Endothelial cell of umbilical vein (primary cell): ENCODE data around the gene SLC66A2. TPM values are rescaled to one million over a fixed set of nuclear protein-coding genes. Genes with fewer than 3 reads are reported as not detected.

Source experiments
- BruUV-seq: library from RNA; stranded (reverse); fragments of 400-500 nt; replicated peaks from 2 replicates; lab custom pipeline; 2021; lab: Mats Ljungman, UMichigan
- CTCF ChIA-PET: fragments of 300-600, 350-600 bp; sonication (Branson Sonifier 250); formaldehyde crosslinking; loops from one replicate; lab custom pipeline; 2021; ENCODE audit warnings: antibody characterized with exemption, inconsistent platforms; lab: Charles Lee
- POLR2A ChIA-PET: fragments of 300-600, 350-600 bp; sonication (Branson Sonifier 250); formaldehyde crosslinking; loops from one replicate; lab custom pipeline; 2021; ENCODE audit warnings: antibody characterized with exemption, inconsistent platforms; lab: Charles Lee
- DNase-seq: peaks from one replicate; pipeline ENCODE4 v3.0.0-alpha.2; 2011; ENCODE audit warnings: low read depth, low spot score
- FAIRE-seq: peaks from 2 replicates; lab custom pipeline; 2011; peaks lifted over from hg19 to GRCh38; lab: Jason Lieb, UNC
- H2AFZ ChIP-seq: 2 replicates; pipeline ENCODE4 v1.6.0; 2012; ENCODE audit warnings: low read depth, low read length, control low read depth, inconsistent platforms
- H3K27ac ChIP-seq: 2 replicates; pipeline ENCODE4 v1.5.1; 2011; ENCODE audit warnings: low read depth, mild to moderate bottlenecking, control low read depth, low read length, moderate library complexity; ENCODE audit not compliant: insufficient read depth
- H3K27me3 ChIP-seq, 2 experiments: 2 replicates each; pipeline versions ENCODE4 v1.6.0 to v1.6.1; 2011; ENCODE audit warnings: low read length in 2 of 2, mixed read lengths in 1 of 2; ENCODE audit not compliant: control insufficient read depth in 2 of 2, insufficient read depth in 2 of 2
- H3K36me3 ChIP-seq, 2 experiments: 2 replicates in 1 of 2; 3 replicates in 1 of 2; pipeline ENCODE4 v1.5.1; 2011; ENCODE audit warnings: low read length in 2 of 2, mild to moderate bottlenecking in 1 of 2, moderate library complexity in 1 of 2; ENCODE audit not compliant: control insufficient read depth in 2 of 2, insufficient read depth in 2 of 2; ENCODE audit errors: extremely low read depth in 1 of 2
- H3K4me1 ChIP-seq: 3 replicates; pipeline ENCODE4 v1.5.1; 2011; ENCODE audit warnings: mild to moderate bottlenecking, low read length; ENCODE audit not compliant: control insufficient read depth, insufficient read depth; ENCODE audit errors: extremely low read depth
- H3K4me2 ChIP-seq: 2 replicates; pipeline ENCODE4 v1.6.1; 2011; ENCODE audit warnings: low read length, control low read depth, mixed read lengths; ENCODE audit not compliant: insufficient read depth
- H3K4me3 ChIP-seq, 3 experiments: fragments of 200-600 bp in 1 of 3; sonication (generic), shearing (Covaris generic) in 1 of 3; replicated peaks in 1 of 3; 2 replicates each; pipeline ENCODE4 v1.5.1; 2011 to 2016; ENCODE audit warnings: control low read depth in 3 of 3, low read length in 3 of 3, mild to moderate bottlenecking in 2 of 3, inconsistent platforms in 1 of 3, low read depth in 1 of 3, moderate library complexity in 1 of 3; ENCODE audit not compliant: insufficient read depth in 1 of 3
- H3K79me2 ChIP-seq: 2 replicates; pipeline ENCODE4 v1.6.0; 2012; ENCODE audit warnings: low read length, inconsistent platforms; ENCODE audit not compliant: control insufficient read depth, insufficient read depth
- H3K9ac ChIP-seq: replicated peaks from 2 replicates; pipeline ENCODE3; 2011; ENCODE audit warnings: low read length, control low read depth; ENCODE audit not compliant: insufficient read depth; ENCODE audit errors: extremely low read depth
- H3K9me1 ChIP-seq: replicated peaks from 3 replicates; pipeline ENCODE4 v1.6.0; 2011; ENCODE audit warnings: mild to moderate bottlenecking, low read length; ENCODE audit not compliant: control insufficient read depth, insufficient read depth; ENCODE audit errors: extremely low read depth
- H3K9me3 ChIP-seq: replicated peaks from 2 replicates; pipeline ENCODE4 v1.5.1; 2012; ENCODE audit warnings: low read length, inconsistent platforms; ENCODE audit not compliant: control insufficient read depth, insufficient read depth
- H4K20me1 ChIP-seq: replicated peaks from 2 replicates; pipeline ENCODE3; 2011; ENCODE audit warnings: mild to moderate bottlenecking, low read length; ENCODE audit not compliant: control insufficient read depth, insufficient read depth; ENCODE audit errors: extremely low read depth
- CTCF ChIP-seq, 2 donors: IDR thresholded peaks; 1 replicate in 1 of 2; 2 replicates in 1 of 2; pipeline ENCODE4 v1.5.1; 2011; ENCODE audit warnings: low read length in 2 of 2, mild to moderate bottlenecking in 2 of 2, moderate library complexity in 2 of 2, control low read depth in 1 of 2, inconsistent platforms in 1 of 2, low read depth in 1 of 2; ENCODE audit not compliant: insufficient read depth in 1 of 2; ENCODE audit errors: extremely low read depth in 1 of 2
- EZH2 ChIP-seq: IDR thresholded peaks from 2 replicates; pipeline ENCODE4 v1.6.1; 2012; ENCODE audit warnings: borderline replicate concordance, low read depth, mild to moderate bottlenecking, moderate library complexity, low read length, inconsistent platforms; ENCODE audit not compliant: severe bottlenecking
- FOS ChIP-seq: IDR thresholded peaks from 2 replicates; pipeline ENCODE4 v1.6.1; 2011; ENCODE audit warnings: mild to moderate bottlenecking, low read length, moderate library complexity, borderline replicate concordance; ENCODE audit not compliant: insufficient read depth
- GATA2 ChIP-seq: IDR thresholded peaks from 2 replicates; pipeline ENCODE4 v1.7.0; 2011; ENCODE audit warnings: low read depth, mild to moderate bottlenecking, moderate library complexity, mixed read lengths, low read length; ENCODE audit not compliant: insufficient read length, insufficient read depth
- JUN ChIP-seq: IDR thresholded peaks from 2 replicates; pipeline ENCODE4 v1.6.1; 2011; ENCODE audit warnings: borderline replicate concordance, low read depth; ENCODE audit not compliant: insufficient read length, insufficient read depth
- MAX ChIP-seq: IDR thresholded peaks from 2 replicates; pipeline ENCODE4 v1.6.1; 2011; ENCODE audit not compliant: insufficient read depth, insufficient read length
- MYC ChIP-seq: IDR thresholded peaks from one replicate; pipeline ENCODE4 v1.6.1; 2011; ENCODE audit warnings: mild to moderate bottlenecking, low read depth, low read length
- POLR2A ChIP-seq: IDR thresholded peaks from 2 replicates; pipeline ENCODE4 v1.6.1; 2012; ENCODE audit warnings: low read depth, mild to moderate bottlenecking, control low read depth, low read length
- POLR2AphosphoS5 ChIP-seq: IDR thresholded peaks from 2 replicates; pipeline ENCODE4 v1.6.1; 2012; ENCODE audit warnings: low read depth, mild to moderate bottlenecking, control low read depth, low read length, moderate library complexity; ENCODE audit not compliant: insufficient read depth
- dilution Hi-C: fragments of 300-500 bp; cut with MboI; formaldehyde crosslinking; loops from one replicate; pipeline ENCODE4 v1.15.0; 2019; ENCODE audit warnings: low sequenced_read_pairs; ENCODE audit not compliant: extremely low pct_ligation_motif_present
- intact Hi-C: fragments of 100-400 bp; cut with micrococcal nuclease; formaldehyde crosslinking; loops from one replicate; pipeline ENCODE4 v1.10.0; 2022
- polyA plus RNA-seq, 4 experiments: library from polyadenylated mRNA; depleted of rRNA in 3 of 4; stranded (reverse) in 3 of 4; unstranded in 1 of 4; fragments of >200 nt; gene quantifications; 2 replicates each; pipeline versions ENCODE4 v1.2.1 to v1.2.3, GENCODE V29; 2011 to 2012; ENCODE audit warnings: missing spikeins in 1 of 4
- total RNA-seq: library from RNA; stranded (reverse); gene quantifications from 2 replicates; pipeline ENCODE4 v1.2.3, GENCODE V29; 2021

The SLC66A2 gene
- total and polyA plus RNA-seq, 2 donors (not counting 3 experiments of a cell fraction or from before 2014, with no cell fraction given) = 32.5 to 37.1 TPM

GRCh38 chr18:79916128-79916494 is 35.3 kb downstream of the SLC66A2 start:
- Histone ChIP-seq H3K4me3 (no peak overlapping the region), H3K9me1 (no peaks in the 10 kb centered on the region), H4K20me1 (no peaks in the 10 kb centered on the region), H3K9me3 (no peaks in the 10 kb centered on the region), H3K36me3 (peaks cover 0 to 7% of the 10 kb centered on the region in 2 experiments), H3K27me3 (no peaks in the 10 kb centered on the region), H3K27ac (no peak overlapping the region), H3K4me2 (no peak overlapping the region), H2AFZ (no peak overlapping the region), H3K4me1 (no peaks in the 10 kb centered on the region), H3K9ac (no peak overlapping the region), H3K79me2 (no peaks in the 10 kb centered on the region)
- ChIA-PET CTCF (interaction anchor here (1.3 kb wide), 1 partner anchor 10 kb away, joined by 3 read pairs; no protein-coding TSS in a partner anchor), POLR2A (no interaction called here)
- no TSS peak for BruUV-seq
- intact Hi-C loops (no loop called here), dilution Hi-C loops (no loop called here)
- TF ChIP-seq POLR2A (no peak), MAX (no peak), JUN (no peak), EZH2 (no peak), FOS (no peak), CTCF (IDR thresholded peaks at IDR 0.05; ENCODE audit: extremely low read depth in 1 of 2, insufficient read depth in 1 of 2, low read depth in 1 of 2, low read length in 2 of 2) (no peak), GATA2 (no peak), POLR2AphosphoS5 (no peak), MYC (no peak)
- DNase-seq (no peak), FAIRE-seq (no peak)
